Fibroblast of lung (primary cell): ENCODE measurements around the gene DDX54. TPM values are rescaled to one million over a fixed set of nuclear protein-coding genes. Genes with fewer than 3 reads are reported as not detected.

Source experiments
- DNase-seq, 2 donors: peaks; one replicate each; pipeline versions ENCODE4 v3.0.0 to v3.0.0-alpha.2; 2010; ENCODE audit warnings: low read depth in 2 of 2
- H2AFZ ChIP-seq: 2 replicates; pipeline ENCODE4 v1.5.1; 2012; ENCODE audit warnings: low read length, control low read depth, inconsistent platforms
- H3K27ac ChIP-seq: 2 replicates; pipeline ENCODE4 v1.5.1; 2011; ENCODE audit warnings: low read length, control low read depth; ENCODE audit not compliant: insufficient read depth
- H3K27me3 ChIP-seq: 2 replicates; pipeline ENCODE4 v1.5.1; 2011; ENCODE audit warnings: mild to moderate bottlenecking, low read length; ENCODE audit not compliant: control insufficient read depth, insufficient read depth
- H3K36me3 ChIP-seq: 2 replicates; pipeline ENCODE4 v1.5.1; 2011; ENCODE audit warnings: low read length; ENCODE audit not compliant: control insufficient read depth, insufficient read depth
- H3K4me1 ChIP-seq: 2 replicates; pipeline ENCODE4 v1.5.1; 2011; ENCODE audit warnings: low read length; ENCODE audit not compliant: control insufficient read depth, insufficient read depth; ENCODE audit errors: extremely low read depth
- H3K4me2 ChIP-seq: 2 replicates; pipeline ENCODE4 v1.5.1; 2011; ENCODE audit warnings: low read length, control low read depth; ENCODE audit not compliant: insufficient read depth; ENCODE audit errors: extremely low read depth
- H3K4me3 ChIP-seq, 4 experiments: fragments of 200-600 bp in 1 of 4; sonication (generic) in 1 of 4; replicated peaks in 1 of 4; 2 replicates each; pipeline ENCODE4 v1.5.1; 2011 to 2016; ENCODE audit warnings: low read length in 4 of 4, low read depth in 3 of 4, mild to moderate bottlenecking in 3 of 4, control low read depth in 2 of 4, inconsistent platforms in 1 of 4, mixed read lengths in 1 of 4; ENCODE audit not compliant: insufficient read depth in 1 of 4; ENCODE audit errors: control extremely low read depth in 1 of 4
- H3K79me2 ChIP-seq: 2 replicates; pipeline ENCODE4 v1.5.1; 2012; ENCODE audit warnings: mild to moderate bottlenecking, low read length, inconsistent platforms; ENCODE audit not compliant: control insufficient read depth, insufficient read depth
- H3K9ac ChIP-seq: 2 replicates; pipeline ENCODE4 v1.5.1; 2011; ENCODE audit warnings: mild to moderate bottlenecking, low read length, control low read depth; ENCODE audit not compliant: insufficient read depth
- H3K9me3 ChIP-seq: 2 replicates; pipeline ENCODE4 v1.5.1; 2012; ENCODE audit warnings: low read depth, low read length; ENCODE audit not compliant: control insufficient read depth, insufficient read depth
- H4K20me1 ChIP-seq: 2 replicates; pipeline ENCODE4 v1.5.1; 2011; ENCODE audit warnings: low read length; ENCODE audit not compliant: control insufficient read depth, insufficient read depth; ENCODE audit errors: extremely low read depth
- CTCF ChIP-seq, 2 donors: IDR thresholded peaks in 1 of 2; conservative IDR thresholded peaks in 1 of 2; 1 replicate in 1 of 2; 2 replicates in 1 of 2; pipeline ENCODE4 v1.5.1; 2011 to 2012; ENCODE audit warnings: low read length in 2 of 2, control low read depth in 1 of 2, inconsistent platforms in 1 of 2, low read depth in 1 of 2, mild to moderate bottlenecking in 1 of 2
- EZH2 ChIP-seq: IDR thresholded peaks from 2 replicates; pipeline ENCODE4 v1.5.1; 2012; ENCODE audit warnings: low read length, control low read depth, mild to moderate bottlenecking; ENCODE audit errors: missing control alignments
- polyA plus RNA-seq, 2 donors: library from polyadenylated mRNA; depleted of rRNA in 1 of 2; stranded (reverse) in 1 of 2; unstranded in 1 of 2; fragments of >200 nt; gene quantifications; 2 replicates each; pipeline ENCODE4 v1.2.1, GENCODE V29; 2011 to 2012; ENCODE audit warnings: missing spikeins in 1 of 2
- total RNA-seq: library from RNA; depleted of rRNA; stranded (reverse); fragments of >200 nt; gene quantifications from 2 replicates; pipeline ENCODE4 v1.2.1, GENCODE V29; 2014

DDX54 gene
- total and polyA plus RNA-seq, 2 donors (not counting 1 experiment from before 2014, with no cell fraction given): 20.5 to 23.6 TPM

GRCh38 chr12:113116875-113117274 is 68.4 kb downstream of the DDX54 start:
- no peak overlapping the region for H3K27ac ChIP-seq
- no peak overlapping the region for H3K9ac ChIP-seq
- TF ChIP-seq EZH2 (no peak), CTCF (conservative IDR thresholded peaks at IDR 0.05 in 1 of 2, IDR thresholded peaks at IDR 0.05 in 1 of 2; ENCODE audit: low read depth in 1 of 2, low read length in 2 of 2) (no peak)
- no peak for DNase-seq
- no peaks in the 10 kb centered on the region for H3K4me1 ChIP-seq
- H3K27me3 ChIP-seq: no peaks in the 10 kb centered on the region
- no peaks in the 10 kb centered on the region for H3K9me3 ChIP-seq
- H2AFZ ChIP-seq: no peak overlapping the region
- no peaks in the 10 kb centered on the region for H4K20me1 ChIP-seq
- no peak overlapping the region for H3K4me3 ChIP-seq
- no peaks in the 10 kb centered on the region for H3K36me3 ChIP-seq
- no peak overlapping the region for H3K4me2 ChIP-seq
- H3K79me2 ChIP-seq: no peaks in the 10 kb centered on the region

- Histone ChIP-seq H3K4me1 (no peaks in the 10 kb centered on the region), H2AFZ (no peak overlapping the region), H3K36me3 (no peaks in the 10 kb centered on the region), H3K4me2 (no peak overlapping the region), H3K27ac (no peak overlapping the region), H3K9me3 (no peaks in the 10 kb centered on the region), H3K79me2 (no peaks in the 10 kb centered on the region), H4K20me1 (no peaks in the 10 kb centered on the region), H3K4me3 (no peak overlapping the region), H3K9ac (no peak overlapping the region), H3K27me3 (no peaks in the 10 kb centered on the region)
- TF ChIP-seq CTCF (conservative IDR thresholded peaks at IDR 0.05 in 1 of 2, IDR thresholded peaks at IDR 0.05 in 1 of 2; ENCODE audit: low read depth in 1 of 2, low read length in 2 of 2) (no peak), EZH2 (no peak)
- no peak for DNase-seq
Observed at GRCh38 chr12:113115455-113116126, 69.7 kb downstream of the DDX54 start.

- TF ChIP-seq EZH2 (no peak), CTCF (conservative IDR thresholded peaks at IDR 0.05 in 1 of 2, IDR thresholded peaks at IDR 0.05 in 1 of 2; ENCODE audit: low read depth in 1 of 2, low read length in 2 of 2) (no peak)
- Histone ChIP-seq H3K9me3 (no peaks in the 10 kb centered on the region), H3K4me3 (no peak overlapping the region), H3K4me2 (no peak overlapping the region), H2AFZ (no peak overlapping the region), H3K27ac (no peak overlapping the region), H3K36me3 (no peaks in the 10 kb centered on the region), H3K27me3 (no peaks in the 10 kb centered on the region), H4K20me1 (no peaks in the 10 kb centered on the region), H3K79me2 (no peaks in the 10 kb centered on the region), H3K9ac (no peak overlapping the region), H3K4me1 (no peaks in the 10 kb centered on the region)
- DNase-seq: no peak
Observed at GRCh38 chr12:113114447-113115178, 70.7 kb downstream of the DDX54 start.
